Ovary (tissue), 9 donors: ENCODE results near the gene DGCR6L. TPM values are rescaled to one million over a fixed set of nuclear protein-coding genes. Genes with fewer than 3 reads are reported as not detected.
"Not testable (repeated sequence)": the region's sequence is repeated elsewhere in the genome, so short reads cannot be mapped to it uniquely, and the experiment has no call there.

Experiments
- DNase-seq, 5 donors: peaks; one replicate each; pipeline ENCODE4 v3.0.0-alpha.2; 2019 to 2020
- H3K27ac ChIP-seq, 2 donors: fragments of 200-600 bp; one replicate each; pipeline versions ENCODE4 v1.5.1 to v1.8.0; 2019 to 2022
- H3K27me3 ChIP-seq: fragments of 200-600 bp; one replicate; pipeline ENCODE4 v1.8.0; 2022
- H3K36me3 ChIP-seq: fragments of 200-600 bp; sonication (generic); one replicate; pipeline ENCODE4 v1.5.1; 2019
- H3K4me1 ChIP-seq: one replicate; pipeline ENCODE4 v1.8.1; 2013; ENCODE audit warnings: mild to moderate bottlenecking, moderate library complexity; ENCODE audit not compliant: insufficient read depth
- H3K4me3 ChIP-seq: fragments of 200-600 bp; sonication (generic); one replicate; pipeline ENCODE4 v1.5.1; 2017
- H3K9me3 ChIP-seq, 2 donors: fragments of 200-600 bp in 1 of 2; sonication (generic) in 1 of 2; one replicate each; pipeline versions ENCODE4 v1.5.1 to v1.8.1; 2013 to 2019; ENCODE audit warnings: mild to moderate bottlenecking in 1 of 2, moderate library complexity in 1 of 2
- EP300 ChIP-seq: sonication (generic); formaldehyde crosslinking; IDR thresholded peaks from one replicate; pipeline ENCODE4 v1.6.1; 2017; ENCODE audit warnings: antibody characterized with exemption
- POLR2A ChIP-seq: fragments of 450-650 bp; IDR thresholded peaks from one replicate; pipeline ENCODE4 v1.6.1; 2017; ENCODE audit warnings: antibody characterized with exemption, mild to moderate bottlenecking, moderate library complexity
- WGBS, 3 donors: extraction: QIAGEN DNeasy Blood & Tissue Kit in 1 of 3; methylation state at CpG; one replicate each; pipeline versions ENCODE4 v1.1.5 to v1.1.7; 2013 to 2017; 5-methylcytosine and 5-hydroxymethylcytosine counted together
- intact Hi-C, 4 donors: fragments of 100-400 bp; cut with DNase I; formaldehyde crosslinking; loops; one replicate each; pipeline versions ENCODE4 v1.11.0 to v1.15.1; 2022 to 2023
- polyA plus RNA-seq, 2 donors: library from polyadenylated mRNA; stranded (reverse); fragments of 200-250 nt in 1 of 2; fragments of 350-450 nt in 1 of 2; fragmentation: Illumina TruSeq in 1 of 2; extraction: RNeasy Lipid Tissue Mini Kit (QIAGEN cat#74804) in 1 of 2; gene quantifications; one replicate each; pipeline ENCODE4 v1.2.3, GENCODE V29; 2013 to 2014
- total RNA-seq, 7 donors: library from RNA; depleted of rRNA in 2 of 7; stranded (reverse); fragments of >200 nt in 2 of 7; fragmentation: NEBNext Ultra II Directional in 3 of 7; extraction: Animal tissue kit (Norgen Biotek cat#: 25700) in 3 of 7; gene quantifications; one replicate each; pipeline versions ENCODE4 v1.1.0 to v1.2.4, GENCODE V29; 2016 to 2023
- TF ChIP-seq, protein P1 (sequence below), 3 donors: fragments of 450-650 bp in 2 of 3; fragments of 200-600 bp in 1 of 3; IDR thresholded peaks; one replicate each; pipeline versions ENCODE4 v1.5.1 to v1.8.0; 2016 to 2022; ENCODE audit warnings: antibody characterized with exemption in 3 of 3, mild to moderate bottlenecking in 1 of 3
- donor health status: DM: no; HTN: no; CAD: no; lungs with moderate emphysema.
- donor health status: DM: no; HTN: no; CAD: no.
- donor health status: Bipolar disorder and iron deficiency.
- donor health status: DM: yes; HTN: yes; CAD: no.
- donor health status: DM: no; HTN: no; CAD: no.
- donor health status: DM: yes; HTN: yes; CAD: no.

DGCR6L gene
- total and polyA plus RNA-seq, 9 donors, result 1.9 to 69.5 (median 40.8) TPM

DNA sequence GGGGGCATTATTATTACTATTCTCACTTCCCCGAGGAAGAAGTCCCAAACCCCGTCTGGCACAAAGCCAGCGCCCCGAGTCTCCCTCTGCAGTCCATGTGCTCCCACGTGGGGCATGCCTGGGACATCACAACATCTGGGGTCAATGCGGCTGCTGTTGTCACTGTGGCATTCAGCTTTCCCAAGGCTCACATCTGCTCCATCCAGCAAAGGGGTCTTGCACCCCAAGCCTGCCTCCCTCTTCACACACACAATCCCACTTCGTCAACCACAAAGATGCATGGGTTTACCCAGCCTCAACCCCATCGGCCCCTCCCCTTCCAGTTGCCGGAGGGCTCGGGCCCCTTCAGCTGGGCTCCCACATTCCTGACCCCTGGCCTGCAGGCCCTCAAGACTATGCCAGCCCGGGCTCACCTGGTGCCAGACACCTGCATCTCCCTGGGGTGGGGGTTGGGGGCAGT lies 28.2 kb downstream of the DGCR6L start:
- no peaks in the 10 kb centered on the region for H3K36me3 ChIP-seq
- no peaks in the 10 kb centered on the region for H3K9me3 ChIP-seq
- DNase-seq, result no peak
- no peaks in the 10 kb centered on the region for H3K4me1 ChIP-seq
- WGBS, 3 donors, result 31 to 47% (median 39%) methylated on average over 11 of the region's 11 CpGs
- no peak for TF ChIP-seq EP300
- TF ChIP-seq, protein P1, sequence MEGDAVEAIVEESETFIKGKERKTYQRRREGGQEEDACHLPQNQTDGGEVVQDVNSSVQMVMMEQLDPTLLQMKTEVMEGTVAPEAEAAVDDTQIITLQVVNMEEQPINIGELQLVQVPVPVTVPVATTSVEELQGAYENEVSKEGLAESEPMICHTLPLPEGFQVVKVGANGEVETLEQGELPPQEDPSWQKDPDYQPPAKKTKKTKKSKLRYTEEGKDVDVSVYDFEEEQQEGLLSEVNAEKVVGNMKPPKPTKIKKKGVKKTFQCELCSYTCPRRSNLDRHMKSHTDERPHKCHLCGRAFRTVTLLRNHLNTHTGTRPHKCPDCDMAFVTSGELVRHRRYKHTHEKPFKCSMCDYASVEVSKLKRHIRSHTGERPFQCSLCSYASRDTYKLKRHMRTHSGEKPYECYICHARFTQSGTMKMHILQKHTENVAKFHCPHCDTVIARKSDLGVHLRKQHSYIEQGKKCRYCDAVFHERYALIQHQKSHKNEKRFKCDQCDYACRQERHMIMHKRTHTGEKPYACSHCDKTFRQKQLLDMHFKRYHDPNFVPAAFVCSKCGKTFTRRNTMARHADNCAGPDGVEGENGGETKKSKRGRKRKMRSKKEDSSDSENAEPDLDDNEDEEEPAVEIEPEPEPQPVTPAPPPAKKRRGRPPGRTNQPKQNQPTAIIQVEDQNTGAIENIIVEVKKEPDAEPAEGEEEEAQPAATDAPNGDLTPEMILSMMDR (IDR thresholded peaks at IDR 0.05), result no peak
- no peak for TF ChIP-seq POLR2A
- H3K4me3 ChIP-seq, result no peak overlapping the region
- no peaks in the 10 kb centered on the region for H3K27me3 ChIP-seq
- intact Hi-C loops, result no loop called here
- H3K27ac ChIP-seq, result no peak overlapping the region

DNA sequence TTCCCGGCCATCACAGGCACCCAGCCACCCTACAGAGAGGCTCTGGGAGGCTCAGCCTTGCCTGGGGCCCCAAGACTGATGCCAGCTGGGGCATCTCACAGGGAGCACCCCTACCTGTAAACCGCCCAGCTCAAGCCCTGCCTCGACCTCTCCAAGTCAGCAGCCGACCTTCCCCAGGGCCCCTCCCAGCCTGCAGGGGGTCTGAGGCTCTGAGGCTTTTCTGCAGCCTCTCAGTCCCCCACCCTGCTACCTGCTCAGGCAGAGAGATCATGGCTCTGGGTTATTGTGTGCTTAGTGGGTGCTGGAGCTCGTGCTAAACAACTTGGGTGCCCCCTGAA lies 28.6 kb downstream of the DGCR6L start:
- no peaks in the 10 kb centered on the region for H3K36me3 ChIP-seq
- intact Hi-C loops, result no loop called here
- DNase-seq, result no peak
- no peak for TF ChIP-seq POLR2A
- H3K9me3 ChIP-seq, result no peaks in the 10 kb centered on the region
- H3K27ac ChIP-seq, result no peak overlapping the region
- H3K27me3 ChIP-seq, result no peaks in the 10 kb centered on the region
- H3K4me3 ChIP-seq, result no peak overlapping the region
- 50 to 66% (median 56%) methylated on average over 5 of the region's 5 CpGs for WGBS, 3 donors
- no peaks in the 10 kb centered on the region for H3K4me1 ChIP-seq

DNA sequence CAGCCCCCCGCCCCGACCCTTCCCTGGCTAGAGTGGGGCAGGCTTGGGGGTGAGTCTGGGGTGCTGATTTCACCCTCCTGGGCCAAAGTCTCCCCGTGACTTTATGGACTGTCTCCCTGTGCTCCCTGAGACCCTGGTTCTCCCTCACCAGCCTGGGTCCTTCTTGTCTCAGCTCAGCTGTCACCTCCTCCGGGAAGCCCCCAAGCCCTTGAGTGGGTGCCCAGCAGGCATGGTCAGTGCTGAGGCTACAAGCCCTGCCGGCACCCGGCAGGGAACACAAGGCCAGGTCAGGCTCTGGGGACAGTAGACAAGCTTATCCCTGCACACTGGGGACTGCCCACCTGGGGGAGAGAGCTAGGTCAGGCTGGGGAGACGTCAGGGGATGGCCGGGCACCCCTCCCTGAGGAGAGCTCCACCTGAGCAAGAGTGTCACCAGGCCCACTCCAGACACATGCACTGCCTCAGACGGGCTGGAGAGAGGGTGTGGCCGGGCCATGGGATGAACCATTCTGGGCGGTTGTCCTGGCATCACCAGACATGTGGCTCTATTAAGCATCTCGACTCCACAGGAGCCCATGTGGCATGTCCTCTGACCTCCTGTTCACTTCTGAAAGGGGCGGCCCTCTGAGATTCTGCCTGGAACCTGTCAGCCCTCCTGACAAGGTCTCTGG lies 29.1 kb downstream of the DGCR6L start:
- no peaks in the 10 kb centered on the region for H3K27me3 ChIP-seq
- DNase-seq, result no peak
- no peak for TF ChIP-seq POLR2A
- TF ChIP-seq, protein P1 (IDR thresholded peaks at IDR 0.05), result no peak
- TF ChIP-seq EP300, result no peak
- H3K9me3 ChIP-seq, result no peaks in the 10 kb centered on the region
- H3K36me3 ChIP-seq, result no peaks in the 10 kb centered on the region
- 72 to 85% (median 74%) methylated on average over 9 to 13 of the region's 13 CpGs for WGBS, 3 donors
- H3K4me1 ChIP-seq, result no peaks in the 10 kb centered on the region
- H3K4me3 ChIP-seq, result no peak overlapping the region
- intact Hi-C loops, result no loop called here
- no peak overlapping the region for H3K27ac ChIP-seq

DNA sequence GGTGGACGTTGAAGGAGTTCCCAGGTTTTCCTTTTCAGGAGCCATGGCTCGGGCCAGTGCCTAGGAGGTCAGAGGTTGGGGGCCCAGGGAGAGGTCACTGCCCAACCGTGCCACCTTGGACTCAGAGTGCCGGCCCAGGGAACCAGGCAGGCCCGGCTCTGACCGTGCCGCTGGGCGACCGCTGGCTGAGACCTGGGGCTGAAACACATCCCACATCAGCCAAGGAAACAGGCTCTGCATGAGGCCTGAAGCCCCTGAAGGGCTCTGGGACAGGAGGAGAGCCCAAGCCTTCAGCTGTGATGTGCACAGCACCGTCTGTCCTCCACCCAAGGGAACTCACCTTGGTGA lies 29.8 kb downstream of the DGCR6L start:
- H3K9me3 ChIP-seq, result no peaks in the 10 kb centered on the region
- DNase-seq, result no peak
- H3K4me1 ChIP-seq, result no peaks in the 10 kb centered on the region
- no peak overlapping the region for H3K27ac ChIP-seq
- no peaks in the 10 kb centered on the region for H3K27me3 ChIP-seq
- no peak overlapping the region for H3K4me3 ChIP-seq
- 75 to 84% (median 80%) methylated on average over 10 of the region's 10 CpGs for WGBS, 3 donors
- no peaks in the 10 kb centered on the region for H3K36me3 ChIP-seq
- TF ChIP-seq, protein P1 (IDR thresholded peaks at IDR 0.05), result no peak
- TF ChIP-seq EP300, result no peak
- TF ChIP-seq POLR2A, result no peak
- intact Hi-C loops, result no loop called here

DNA sequence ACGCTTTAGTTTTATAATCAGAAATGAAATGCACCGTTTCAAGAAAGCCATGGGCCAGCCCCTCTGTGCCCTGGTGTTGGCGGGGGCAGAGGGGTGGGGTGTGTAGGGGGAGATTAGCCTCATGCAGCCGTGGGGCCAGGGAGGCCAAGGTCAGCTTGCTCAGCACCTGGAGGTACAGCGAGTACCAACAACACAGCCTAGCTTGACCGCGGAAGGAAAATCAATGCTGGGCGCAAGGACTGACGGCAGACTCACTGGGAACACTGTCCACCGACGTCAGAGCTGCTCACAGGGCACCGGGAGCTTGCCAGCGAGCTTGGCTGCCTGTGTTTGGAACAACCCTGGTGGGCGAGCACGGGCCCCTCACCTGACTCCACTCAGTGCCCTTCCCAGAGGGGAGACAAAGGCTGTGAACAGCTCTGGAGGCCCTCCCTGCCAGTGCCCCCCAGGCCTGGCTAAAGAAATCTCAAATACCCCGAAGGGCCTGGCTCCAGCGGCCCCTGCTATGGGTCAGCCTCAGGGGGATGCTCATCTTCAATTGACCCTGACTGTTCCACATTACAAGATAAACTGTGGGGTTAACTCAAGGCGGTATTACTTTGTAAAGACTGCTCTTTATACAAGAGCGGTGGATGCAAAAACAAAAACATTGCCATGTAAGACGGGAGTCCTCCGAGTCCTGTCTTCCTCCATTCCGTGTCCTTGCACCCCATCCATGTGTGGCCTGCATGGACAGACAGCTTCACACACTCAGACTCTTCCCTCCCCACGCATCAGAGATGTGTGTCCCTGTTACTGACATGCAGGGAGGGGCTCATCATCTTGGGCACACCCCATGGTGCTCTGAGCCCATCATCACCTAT lies 30.4 kb downstream of the DGCR6L start:
- H3K27ac ChIP-seq, DNase-seq, H3K4me3 ChIP-seq, intact Hi-C loops, H3K36me3 ChIP-seq, H3K9me3 ChIP-seq, H3K27me3 ChIP-seq, H3K4me1 ChIP-seq: not testable (repeated sequence)
- 55 to 68% (median 60%) methylated on average over 21 to 22 of the region's 23 CpGs for WGBS, 3 donors

DNA sequence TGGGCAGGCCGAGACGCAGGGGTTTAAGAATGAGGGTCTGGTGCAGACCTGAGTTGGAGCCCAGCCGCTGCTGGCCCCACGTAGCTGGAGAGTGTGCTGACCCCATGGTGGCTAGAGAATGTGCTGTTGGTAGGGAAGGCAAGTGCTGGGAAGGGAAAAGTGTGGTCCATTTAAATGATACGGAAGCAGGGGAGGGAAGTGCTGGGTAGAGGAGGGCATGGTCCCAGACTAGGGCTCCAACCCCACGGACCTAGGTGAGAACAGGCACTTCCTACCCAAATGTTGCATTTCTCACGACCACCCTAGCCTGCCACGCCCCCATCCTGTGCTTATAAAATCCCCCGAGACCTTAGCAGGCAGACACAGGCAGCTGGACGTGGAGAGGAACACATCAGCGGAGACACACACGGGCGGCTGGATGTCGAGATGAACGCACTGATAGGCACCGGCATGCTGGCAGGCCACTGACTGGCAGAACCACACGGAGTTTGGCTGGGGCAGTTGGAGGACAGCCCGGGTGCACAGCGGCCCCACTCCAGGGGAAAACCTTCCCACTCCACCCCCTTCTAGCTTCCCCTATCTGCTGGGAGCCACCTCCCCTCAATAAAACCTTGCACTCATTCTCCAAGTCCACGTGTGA lies 33.0 kb downstream of the DGCR6L start:
- H3K4me3 ChIP-seq, H3K36me3 ChIP-seq, H3K27me3 ChIP-seq, H3K9me3 ChIP-seq, DNase-seq, H3K27ac ChIP-seq, H3K4me1 ChIP-seq: not testable (repeated sequence)
- 48 to 62% (median 50%) methylated on average over 7 to 19 of the region's 20 CpGs for WGBS, 3 donors
- intact Hi-C loops, result loop anchor here in 1 of 4 donors (1.0 kb wide), 1 partner anchor 130 kb away; no protein-coding TSS in a partner anchor

DNA sequence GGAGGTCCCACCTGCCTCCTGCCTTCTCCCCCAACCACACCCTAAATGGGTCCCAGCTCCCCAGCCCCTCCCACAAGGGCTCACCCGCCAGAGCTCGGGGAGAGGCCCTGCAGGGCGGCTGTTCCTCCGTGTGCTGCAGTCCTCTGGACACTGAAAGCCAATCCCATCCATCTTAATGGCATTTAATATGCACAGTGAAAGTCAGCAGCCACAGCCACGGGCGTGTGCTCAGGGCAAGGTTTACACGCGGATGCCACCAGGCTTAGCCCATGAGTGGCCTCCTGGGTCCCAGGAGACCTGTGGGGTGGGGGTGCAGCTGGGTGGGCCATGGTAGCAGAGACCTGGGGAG lies 33.6 kb downstream of the DGCR6L start:
- 13 to 33% (median 20%) methylated on average over 7 to 8 of the region's 8 CpGs for WGBS, 3 donors
- DNase-seq, H3K4me3 ChIP-seq, H3K4me1 ChIP-seq, H3K27me3 ChIP-seq, H3K27ac ChIP-seq, H3K9me3 ChIP-seq, H3K36me3 ChIP-seq: not testable (repeated sequence)
- intact Hi-C loops, result loop anchor here in 1 of 4 donors (1.0 kb wide), 1 partner anchor 129 kb away; no protein-coding TSS in a partner anchor
